Right forelimb (tissue), 1 donor: ENCODE results near the gene CAPNS2.
"Not testable (repeated sequence)": the region's sequence is repeated elsewhere in the genome, so short reads cannot be mapped to it uniquely, and the experiment has no call there.

Experiments used
- DNase-seq: peaks from one replicate; pipeline ENCODE4 v3.0.0-alpha.2; 2018

The CAPNS2 gene

GRCh38 chr16:55569025-55569424, 2.5 kb downstream of the CAPNS2 start:
- DNase-seq, result peak; percentile 45

- DNase-seq, result no peak
These were observed 3.7 kb downstream of the CAPNS2 start for GRCh38 chr16:55570159-55570558.

- no peak for DNase-seq
These were observed 4.9 kb downstream of the CAPNS2 start for GRCh38 chr16:55571191-55571897.

- no peak for DNase-seq
These were observed 6.0 kb downstream of the CAPNS2 start for GRCh38 chr16:55572439-55572838.

- no peak for DNase-seq
These were observed 8.3 kb downstream of the CAPNS2 start for GRCh38 chr16:55574811-55575210.

GRCh38 chr16:55575496-55575895, 9.0 kb downstream of the CAPNS2 start:
- DNase-seq, result no peak

GRCh38 chr16:55576384-55576783, 9.9 kb downstream of the CAPNS2 start:
- DNase-seq, result peak; percentile 80

GRCh38 chr16:55577887-55578286, 11.4 kb downstream of the CAPNS2 start:
- DNase-seq, result no peak

GRCh38 chr16:55585631-55586030, 19.1 kb downstream of the CAPNS2 start:
- DNase-seq, result no peak

- no peak for DNase-seq
These were observed 22.3 kb downstream of the CAPNS2 start for GRCh38 chr16:55588799-55589198.

- DNase-seq, result no peak
These were observed 25.8 kb downstream of the CAPNS2 start for GRCh38 chr16:55592306-55592705.

- DNase-seq, result no peak
These were observed 31.4 kb downstream of the CAPNS2 start for GRCh38 chr16:55597928-55598327.

GRCh38 chr16:55605754-55606336, 39.4 kb downstream of the CAPNS2 start:
- no peak for DNase-seq

GRCh38 chr16:55613613-55614335, 47.3 kb downstream of the CAPNS2 start:
- DNase-seq, result no peak

GRCh38 chr16:55615071-55615470, 48.6 kb downstream of the CAPNS2 start:
- no peak for DNase-seq

- not testable (repeated sequence) for DNase-seq
These were observed 49.2 kb downstream of the CAPNS2 start for GRCh38 chr16:55615670-55616069.
